Keratinocyte (primary cell): ENCODE measurements around the gene PCSK2. TPM values are rescaled to one million over a fixed set of nuclear protein-coding genes. Genes with fewer than 3 reads are reported as not detected.

ENCODE experiments used
- DNase-seq: peaks from one replicate; pipeline ENCODE4 v3.0.0-alpha.2; 2011; ENCODE audit warnings: low read depth, missing footprints, low spot score
- FAIRE-seq: peaks from 2 replicates; lab custom pipeline; 2011; peaks lifted over from hg19 to GRCh38; lab: Jason Lieb, UNC
- H2AFZ ChIP-seq: 2 replicates; pipeline ENCODE4 v1.6.0; 2012; ENCODE audit warnings: low read length, control low read depth, inconsistent platforms; ENCODE audit not compliant: control insufficient read depth
- H3K27ac ChIP-seq: 2 replicates; pipeline ENCODE4 v1.5.1; 2011; ENCODE audit warnings: low read length; ENCODE audit not compliant: control insufficient read depth, insufficient read depth
- H3K27me3 ChIP-seq: 3 replicates; pipeline ENCODE4 v1.6.0; 2011; ENCODE audit warnings: low read length; ENCODE audit not compliant: control insufficient read depth, insufficient read depth; ENCODE audit errors: extremely low read depth
- H3K36me3 ChIP-seq, 2 experiments: 2 replicates in 1 of 2; 3 replicates in 1 of 2; pipeline ENCODE4 v1.5.1; 2011; ENCODE audit warnings: low read length in 2 of 2, mild to moderate bottlenecking in 1 of 2; ENCODE audit not compliant: control insufficient read depth in 2 of 2, insufficient read depth in 2 of 2; ENCODE audit errors: extremely low read depth in 1 of 2
- H3K4me1 ChIP-seq: 3 replicates; pipeline ENCODE4 v1.5.1; 2011; ENCODE audit warnings: low read length; ENCODE audit not compliant: control insufficient read depth, insufficient read depth; ENCODE audit errors: extremely low read depth
- H3K4me2 ChIP-seq: 3 replicates; pipeline ENCODE4 v1.6.0; 2011; ENCODE audit warnings: low read depth, low read length; ENCODE audit not compliant: control insufficient read depth, insufficient read depth; ENCODE audit errors: extremely low read depth
- H3K4me3 ChIP-seq, 3 experiments: fragments of 200-600 bp in 1 of 3; sonication (generic) in 1 of 3; 2 replicates in 2 of 3; 3 replicates in 1 of 3; pipeline ENCODE4 v1.5.1; 2011 to 2016; ENCODE audit warnings: low read length in 3 of 3, mild to moderate bottlenecking in 3 of 3, control low read depth in 2 of 3, inconsistent platforms in 1 of 3, low read depth in 1 of 3, mixed read lengths in 1 of 3, mixed run types in 1 of 3, moderate library complexity in 1 of 3; ENCODE audit not compliant: control insufficient read depth in 2 of 3, insufficient read depth in 2 of 3; ENCODE audit errors: extremely low read depth in 1 of 3
- H3K79me2 ChIP-seq: 2 replicates; pipeline ENCODE4 v1.6.0; 2012; ENCODE audit warnings: low read length; ENCODE audit not compliant: control insufficient read depth, insufficient read depth
- H3K9ac ChIP-seq: 3 replicates; pipeline ENCODE4 v1.6.0; 2011; ENCODE audit warnings: low read length; ENCODE audit not compliant: control insufficient read depth, insufficient read depth; ENCODE audit errors: extremely low read depth
- H3K9me1 ChIP-seq: 3 replicates; pipeline ENCODE4 v1.6.0; 2011; ENCODE audit warnings: low read length; ENCODE audit not compliant: control insufficient read depth, insufficient read depth; ENCODE audit errors: extremely low read depth
- H3K9me3 ChIP-seq: 2 replicates; pipeline ENCODE4 v1.5.1; 2012; ENCODE audit warnings: low read depth, low read length; ENCODE audit not compliant: control insufficient read depth
- H4K20me1 ChIP-seq: 3 replicates; pipeline ENCODE4 v1.6.0; 2011; ENCODE audit warnings: low read length; ENCODE audit not compliant: control insufficient read depth, insufficient read depth; ENCODE audit errors: extremely low read depth
- CTCF ChIP-seq, 3 experiments: IDR thresholded peaks in 1 of 3; conservative IDR thresholded peaks in 1 of 3; optimal IDR thresholded peaks in 1 of 3; 2 replicates in 2 of 3; 3 replicates in 1 of 3; pipeline versions ENCODE3 to v1.5.1; 2011; ENCODE audit warnings: low read length in 3 of 3, mild to moderate bottlenecking in 3 of 3, moderate library complexity in 2 of 3, control low read depth in 1 of 3, inconsistent platforms in 1 of 3; ENCODE audit not compliant: insufficient read depth in 2 of 3; ENCODE audit errors: extremely low read depth in 1 of 3
- EZH2 ChIP-seq: IDR thresholded peaks from one replicate; pipeline ENCODE4 v1.6.1; 2012; ENCODE audit warnings: inconsistent platforms, mild to moderate bottlenecking, low read length, moderate library complexity
- dilution Hi-C: fragments of 300-500 bp; cut with MboI; formaldehyde crosslinking; loops from one replicate; pipeline ENCODE4 v1.7.0; 2020; ENCODE audit warnings: low sequenced_read_pairs; ENCODE audit not compliant: extremely low pct_ligation_motif_present
- polyA plus RNA-seq, 5 experiments: library from polyadenylated mRNA; depleted of rRNA in 3 of 5; stranded (reverse) in 3 of 5; stranded (forward) in 1 of 5; unstranded in 1 of 5; fragments of >200 nt; gene quantifications; 1 replicate in 1 of 5; 2 replicates in 3 of 5; 3 replicates in 1 of 5; pipeline versions ENCODE4 v1.2.1 to v1.2.3, GENCODE V29; 2011 to 2012; ENCODE audit warnings: missing spikeins in 2 of 5, low read depth in 1 of 5, low replicate concordance in 1 of 5

The PCSK2 gene
- polyA plus RNA-seq, 1 donor (not counting 4 experiments of a cell fraction or from before 2014, with no cell fraction given) = not detected

- no peaks in the 10 kb centered on the region for H3K4me1 ChIP-seq
- H3K9ac ChIP-seq = no peak overlapping the region
- no peaks in the 10 kb centered on the region for H3K36me3 ChIP-seq
- no peaks in the 10 kb centered on the region for H3K9me3 ChIP-seq
- no peaks in the 10 kb centered on the region for H3K9me1 ChIP-seq
- no peaks in the 10 kb centered on the region for H3K79me2 ChIP-seq
- dilution Hi-C loops = loop anchor here (10.0 kb wide), 1 partner anchor 98 kb away; no protein-coding TSS in a partner anchor
- H2AFZ ChIP-seq = no peak overlapping the region
- H3K27me3 ChIP-seq = no peaks in the 10 kb centered on the region
- TF ChIP-seq EZH2 = no peak
- no peak overlapping the region for H3K4me3 ChIP-seq
- no peak overlapping the region for H3K27ac ChIP-seq
- DNase-seq = no peak
- no peaks in the 10 kb centered on the region for H4K20me1 ChIP-seq
- no peak for FAIRE-seq
- no peak overlapping the region for H3K4me2 ChIP-seq
These were observed 55.7 kb downstream of the PCSK2 start for GRCh38 chr20:17282501-17282900.

GRCh38 chr20:17287503-17287902 lies 60.7 kb downstream of the PCSK2 start:
- Histone ChIP-seq H3K36me3 (no peaks in the 10 kb centered on the region), H3K9me1 (no peaks in the 10 kb centered on the region), H3K4me2 (no peak overlapping the region), H2AFZ (no peak overlapping the region), H3K27ac (no peak overlapping the region), H3K4me3 (no peak overlapping the region), H3K9ac (no peak overlapping the region), H3K9me3 (no peaks in the 10 kb centered on the region), H3K4me1 (no peaks in the 10 kb centered on the region), H4K20me1 (no peaks in the 10 kb centered on the region), H3K79me2 (no peaks in the 10 kb centered on the region), H3K27me3 (no peaks in the 10 kb centered on the region)
- TF ChIP-seq EZH2 = no peak
- peak in 1 of 3 experiments; percentile 32 for TF ChIP-seq CTCF (optimal IDR thresholded peaks at IDR 0.05 in 1 of 3, IDR thresholded peaks at IDR 0.05 in 1 of 3, conservative IDR thresholded peaks at IDR 0.05 in 1 of 3; ENCODE audit: extremely low read depth in 1 of 3, insufficient read depth in 2 of 3, low read length in 3 of 3)
- FAIRE-seq (no peak), DNase-seq (no peak)
- dilution Hi-C loops = loop anchor here (10.0 kb wide), 1 partner anchor 103 kb away; no protein-coding TSS in a partner anchor

GRCh38 chr20:17287998-17288397 lies 61.2 kb downstream of the PCSK2 start:
- Histone ChIP-seq H2AFZ (no peak overlapping the region), H3K27me3 (no peaks in the 10 kb centered on the region), H3K4me1 (no peaks in the 10 kb centered on the region), H3K27ac (no peak overlapping the region), H3K9me1 (no peaks in the 10 kb centered on the region), H4K20me1 (no peaks in the 10 kb centered on the region), H3K36me3 (no peaks in the 10 kb centered on the region), H3K4me3 (no peak overlapping the region), H3K4me2 (no peak overlapping the region), H3K9ac (no peak overlapping the region), H3K79me2 (no peaks in the 10 kb centered on the region), H3K9me3 (no peaks in the 10 kb centered on the region)
- DNase-seq (no peak), FAIRE-seq (no peak)
- dilution Hi-C loops = loop anchor here (10.0 kb wide), 1 partner anchor 103 kb away; no protein-coding TSS in a partner anchor
- no peak for TF ChIP-seq CTCF (optimal IDR thresholded peaks at IDR 0.05 in 1 of 3, IDR thresholded peaks at IDR 0.05 in 1 of 3, conservative IDR thresholded peaks at IDR 0.05 in 1 of 3; ENCODE audit: extremely low read depth in 1 of 3, insufficient read depth in 2 of 3, low read length in 3 of 3)
- TF ChIP-seq EZH2 = no peak
